Nephron (organoid): Measurements from ENCODE around the gene AIP.

ENCODE experiments used
- H3K27ac Mint-ChIP-seq, 3 experiments: 2 replicates each; pipeline ENCODE4 v1.8.0; 2020; ENCODE audit warnings: mixed read lengths in 3 of 3, mild to moderate bottlenecking in 2 of 3, moderate library complexity in 1 of 3
- H3K27me3 Mint-ChIP-seq: 2 replicates; pipeline ENCODE4 v1.8.0; 2021; ENCODE audit warnings: low read depth, mild to moderate bottlenecking, moderate library complexity, mixed read lengths
- H3K36me3 Mint-ChIP-seq: 2 replicates; pipeline ENCODE4 v1.8.0; 2020; ENCODE audit warnings: low read depth, mixed read lengths
- H3K4me1 Mint-ChIP-seq: 2 replicates; pipeline ENCODE4 v1.8.0; 2020; ENCODE audit warnings: mixed read lengths
- H3K4me3 Mint-ChIP-seq, 3 experiments: 2 replicates each; pipeline ENCODE4 v1.8.0; 2020; ENCODE audit warnings: mild to moderate bottlenecking in 3 of 3, mixed read lengths in 3 of 3, moderate library complexity in 2 of 3
- H3K9me3 Mint-ChIP-seq: 2 replicates; pipeline ENCODE4 v1.8.0; 2020; ENCODE audit warnings: mixed read lengths
- CTCF ChIP-seq, 3 experiments: fragments of 200-600 bp; sonication (generic); IDR thresholded peaks; one replicate each; pipeline ENCODE4 v1.5.0; 2021; ENCODE audit warnings: antibody characterized with exemption in 3 of 3; ENCODE audit not compliant: unreplicated experiment in 3 of 3

Gene AIP

GRCh38 chr11:67530282-67530592, 47.4 kb downstream of the AIP start:
- no peaks in the 10 kb centered on the region for H3K36me3 Mint-ChIP-seq
- H3K4me3 Mint-ChIP-seq: no peak overlapping the region
- H3K9me3 Mint-ChIP-seq: peaks cover 23% of the 10 kb centered on the region
- no peak for TF ChIP-seq CTCF (IDR thresholded peaks at IDR 0.05; ENCODE audit: unreplicated experiment in 3 of 3)
- no peaks in the 10 kb centered on the region for H3K27me3 Mint-ChIP-seq
- no peaks in the 10 kb centered on the region for H3K4me1 Mint-ChIP-seq
- H3K27ac Mint-ChIP-seq: no peak overlapping the region

DNA sequence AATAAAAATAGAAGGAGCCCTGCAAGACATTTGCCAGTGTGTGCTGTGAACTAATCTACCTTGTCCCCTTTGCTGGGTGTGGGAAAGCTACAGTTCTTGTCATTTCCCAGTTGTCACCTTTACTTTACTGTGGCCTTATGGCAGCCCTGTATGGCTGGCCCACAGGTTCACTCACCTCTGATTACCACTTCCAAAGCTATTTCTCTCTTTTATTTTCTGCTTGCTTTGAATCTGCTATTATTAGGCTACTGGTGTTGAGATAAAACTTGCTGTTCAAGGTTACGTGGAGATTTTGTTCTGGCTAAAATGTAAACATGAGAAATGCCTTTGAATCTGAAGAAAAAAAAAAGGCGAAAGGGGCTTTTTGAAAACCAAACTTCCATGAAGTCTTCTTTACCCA, 50.1 kb downstream of the AIP start:
- H3K27ac Mint-ChIP-seq: no peak overlapping the region
- TF ChIP-seq CTCF (IDR thresholded peaks at IDR 0.05; ENCODE audit: unreplicated experiment in 3 of 3): no peak
- H3K27me3 Mint-ChIP-seq: no peaks in the 10 kb centered on the region
- H3K36me3 Mint-ChIP-seq: no peaks in the 10 kb centered on the region
- no peak overlapping the region for H3K4me3 Mint-ChIP-seq
- peaks cover 31% of the 10 kb centered on the region for H3K9me3 Mint-ChIP-seq
- H3K4me1 Mint-ChIP-seq: no peaks in the 10 kb centered on the region

DNA sequence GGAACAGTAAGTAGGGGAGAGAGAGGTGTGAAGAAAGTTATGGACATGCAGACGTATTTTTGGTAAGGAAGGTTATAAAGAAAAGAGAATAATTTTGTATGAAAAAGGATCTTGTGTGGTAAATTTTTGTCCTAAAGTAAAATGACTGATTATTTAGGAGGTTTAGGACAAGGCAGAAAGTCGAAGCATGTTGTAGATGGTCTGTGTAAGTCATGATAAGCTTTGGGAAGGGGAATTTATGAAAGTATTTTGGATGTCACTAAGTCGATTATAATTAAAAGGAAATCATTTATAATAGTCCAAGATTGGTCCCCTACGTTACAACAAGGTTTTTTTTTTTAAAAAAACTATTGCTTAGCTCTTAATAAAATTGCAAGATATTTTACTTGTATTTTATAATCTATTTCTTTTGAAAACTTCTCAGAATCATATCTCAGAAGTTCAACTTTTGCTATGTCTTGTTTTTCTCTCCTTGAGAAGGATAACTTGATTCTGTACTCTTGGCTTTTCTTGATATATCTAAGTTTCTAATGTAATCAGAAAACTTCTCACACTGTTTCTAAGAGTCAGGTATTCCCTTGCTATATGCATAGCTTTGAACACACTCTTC, 51.3 kb downstream of the AIP start:
- Mint-ChIP-seq H3K27me3 (no peaks in the 10 kb centered on the region), H3K4me3 (no peak overlapping the region), H3K4me1 (no peaks in the 10 kb centered on the region), H3K9me3 (peaks cover 32% of the 10 kb centered on the region), H3K36me3 (no peaks in the 10 kb centered on the region), H3K27ac (no peak overlapping the region)
- no peak for TF ChIP-seq CTCF (IDR thresholded peaks at IDR 0.05; ENCODE audit: unreplicated experiment in 3 of 3)

DNA sequence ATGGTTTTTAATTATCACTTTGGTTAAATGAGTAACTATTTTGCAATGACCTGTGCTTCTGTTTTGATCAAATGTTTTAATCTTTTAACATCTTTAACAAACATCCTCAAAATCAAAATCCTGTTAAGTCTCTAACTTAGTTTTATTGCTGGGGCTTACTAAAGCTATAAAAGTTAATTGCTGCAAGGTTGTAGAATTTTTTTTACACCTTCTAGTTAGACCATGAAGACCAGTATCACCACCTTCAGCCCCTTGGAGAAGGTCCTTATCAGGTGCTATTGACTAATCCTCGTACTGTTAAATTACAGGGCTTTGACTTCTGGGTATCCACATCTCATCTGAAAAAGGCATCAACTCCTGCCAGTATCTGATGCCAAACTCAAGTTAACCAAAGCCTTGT, 52.7 kb downstream of the AIP start:
- no peak for TF ChIP-seq CTCF (IDR thresholded peaks at IDR 0.05; ENCODE audit: unreplicated experiment in 3 of 3)
- Mint-ChIP-seq H3K36me3 (no peaks in the 10 kb centered on the region), H3K9me3 (peaks cover 32% of the 10 kb centered on the region), H3K27me3 (no peaks in the 10 kb centered on the region), H3K4me3 (no peak overlapping the region), H3K4me1 (no peaks in the 10 kb centered on the region), H3K27ac (no peak overlapping the region)

GRCh38 chr11:67538306-67538705, 55.5 kb downstream of the AIP start:
- Mint-ChIP-seq H3K9me3 (peaks cover 19% of the 10 kb centered on the region), H3K27me3 (no peaks in the 10 kb centered on the region), H3K4me3 (no peak overlapping the region), H3K36me3 (no peaks in the 10 kb centered on the region), H3K4me1 (no peaks in the 10 kb centered on the region), H3K27ac (no peak overlapping the region)
- TF ChIP-seq CTCF (IDR thresholded peaks at IDR 0.05; ENCODE audit: unreplicated experiment in 3 of 3): no peak

- Mint-ChIP-seq H3K27me3 (peaks cover 2% of the 10 kb centered on the region), H3K4me3 (no peak overlapping the region), H3K4me1 (no peaks in the 10 kb centered on the region), H3K9me3 (peaks cover 15% of the 10 kb centered on the region), H3K27ac (no peak overlapping the region), H3K36me3 (no peaks in the 10 kb centered on the region)
- no peak for TF ChIP-seq CTCF (IDR thresholded peaks at IDR 0.05; ENCODE audit: unreplicated experiment in 3 of 3)
Measured at GRCh38 chr11:67538823-67539505, 56.1 kb downstream of the AIP start.
